ENCODE results near the gene PBRM1. TPM values are rescaled to one million over a fixed set of nuclear protein-coding genes. Genes with fewer than 3 reads are reported as not detected.

PBRM1 gene
- total RNA-seq, 1 donor, result 74.3 TPM

DNA sequence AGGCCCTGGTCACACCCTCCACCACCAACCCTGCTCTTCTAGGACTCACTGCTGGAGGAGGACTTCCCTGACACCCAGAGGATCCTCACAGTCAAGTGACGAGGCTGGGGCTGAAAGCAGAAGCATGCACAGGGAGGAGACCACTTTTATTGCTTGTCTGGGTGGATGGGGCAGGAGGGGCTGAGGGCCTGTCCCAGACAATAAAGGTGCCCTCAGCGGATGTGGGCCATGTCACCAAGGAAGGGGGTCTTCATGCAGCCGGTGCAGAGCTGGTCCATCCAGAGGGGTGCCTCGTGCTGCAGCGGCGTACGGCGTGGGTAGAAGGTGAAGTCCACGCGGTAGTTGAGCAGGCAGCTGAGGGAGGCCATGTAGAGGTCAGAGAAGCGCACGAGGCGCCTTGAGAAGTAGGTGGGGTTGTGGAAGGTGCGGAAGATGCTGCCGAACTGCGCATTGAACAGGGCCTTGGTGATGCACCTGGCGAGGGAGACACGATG, 161.4 kb downstream of the PBRM1 start:
- TF ChIP-seq, protein P1, sequence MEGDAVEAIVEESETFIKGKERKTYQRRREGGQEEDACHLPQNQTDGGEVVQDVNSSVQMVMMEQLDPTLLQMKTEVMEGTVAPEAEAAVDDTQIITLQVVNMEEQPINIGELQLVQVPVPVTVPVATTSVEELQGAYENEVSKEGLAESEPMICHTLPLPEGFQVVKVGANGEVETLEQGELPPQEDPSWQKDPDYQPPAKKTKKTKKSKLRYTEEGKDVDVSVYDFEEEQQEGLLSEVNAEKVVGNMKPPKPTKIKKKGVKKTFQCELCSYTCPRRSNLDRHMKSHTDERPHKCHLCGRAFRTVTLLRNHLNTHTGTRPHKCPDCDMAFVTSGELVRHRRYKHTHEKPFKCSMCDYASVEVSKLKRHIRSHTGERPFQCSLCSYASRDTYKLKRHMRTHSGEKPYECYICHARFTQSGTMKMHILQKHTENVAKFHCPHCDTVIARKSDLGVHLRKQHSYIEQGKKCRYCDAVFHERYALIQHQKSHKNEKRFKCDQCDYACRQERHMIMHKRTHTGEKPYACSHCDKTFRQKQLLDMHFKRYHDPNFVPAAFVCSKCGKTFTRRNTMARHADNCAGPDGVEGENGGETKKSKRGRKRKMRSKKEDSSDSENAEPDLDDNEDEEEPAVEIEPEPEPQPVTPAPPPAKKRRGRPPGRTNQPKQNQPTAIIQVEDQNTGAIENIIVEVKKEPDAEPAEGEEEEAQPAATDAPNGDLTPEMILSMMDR (IDR thresholded peaks at IDR 0.05; ENCODE audit: insufficient read depth, low read depth, low read length), result no peak
- no peak overlapping the region for H3K4me3 ChIP-seq (ENCODE audit: low read depth, low read length)
- no peak for DNase-seq (ENCODE audit: low read depth)

DNA sequence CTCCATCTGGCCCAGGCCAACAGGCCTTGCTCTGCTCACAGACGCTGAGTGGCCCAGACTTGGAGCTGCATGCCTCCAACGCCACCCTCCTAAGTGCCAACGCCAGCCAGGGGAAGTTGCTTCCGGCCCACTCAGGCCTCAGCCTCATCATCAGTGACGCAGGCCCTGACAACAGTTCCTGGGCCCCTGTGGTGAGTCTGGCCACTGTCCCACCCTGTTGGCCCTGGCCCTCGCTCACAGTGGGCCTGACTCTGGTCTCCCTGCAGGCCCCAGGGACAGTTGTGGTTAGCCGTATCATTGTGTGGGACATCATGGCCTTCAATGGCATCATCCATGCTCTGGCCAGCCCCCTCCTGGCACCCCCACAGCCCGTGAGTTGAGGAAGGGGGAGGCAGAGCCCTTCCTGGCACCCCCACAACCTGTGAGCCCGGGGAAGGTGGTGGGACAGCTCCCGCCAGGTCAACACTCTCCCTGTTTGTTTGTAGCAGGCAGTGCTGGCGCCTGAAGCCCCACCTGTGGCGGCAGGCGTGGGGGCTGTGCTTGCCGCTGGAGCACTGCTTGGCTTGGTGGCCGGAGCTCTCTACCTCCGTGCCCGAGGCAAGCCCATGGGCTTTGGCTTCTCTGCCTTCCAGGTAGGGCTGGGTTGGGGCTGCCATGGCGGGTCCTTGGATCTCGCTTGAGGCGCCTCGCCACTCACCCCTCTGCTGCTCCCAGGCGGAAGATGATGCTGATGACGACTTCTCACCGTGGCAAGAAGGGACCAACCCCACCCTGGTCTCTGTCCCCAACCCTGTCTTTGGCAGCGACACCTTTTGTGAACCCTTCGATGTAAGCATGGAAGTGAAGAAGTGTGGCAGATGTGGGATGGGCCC, 162.1 kb downstream of the PBRM1 start:
- TF ChIP-seq, protein P1 (IDR thresholded peaks at IDR 0.05; ENCODE audit: insufficient read depth, low read depth, low read length), result no peak
- H3K4me3 ChIP-seq (ENCODE audit: low read depth, low read length), result no peak overlapping the region
- no peak for DNase-seq (ENCODE audit: low read depth)

DNA sequence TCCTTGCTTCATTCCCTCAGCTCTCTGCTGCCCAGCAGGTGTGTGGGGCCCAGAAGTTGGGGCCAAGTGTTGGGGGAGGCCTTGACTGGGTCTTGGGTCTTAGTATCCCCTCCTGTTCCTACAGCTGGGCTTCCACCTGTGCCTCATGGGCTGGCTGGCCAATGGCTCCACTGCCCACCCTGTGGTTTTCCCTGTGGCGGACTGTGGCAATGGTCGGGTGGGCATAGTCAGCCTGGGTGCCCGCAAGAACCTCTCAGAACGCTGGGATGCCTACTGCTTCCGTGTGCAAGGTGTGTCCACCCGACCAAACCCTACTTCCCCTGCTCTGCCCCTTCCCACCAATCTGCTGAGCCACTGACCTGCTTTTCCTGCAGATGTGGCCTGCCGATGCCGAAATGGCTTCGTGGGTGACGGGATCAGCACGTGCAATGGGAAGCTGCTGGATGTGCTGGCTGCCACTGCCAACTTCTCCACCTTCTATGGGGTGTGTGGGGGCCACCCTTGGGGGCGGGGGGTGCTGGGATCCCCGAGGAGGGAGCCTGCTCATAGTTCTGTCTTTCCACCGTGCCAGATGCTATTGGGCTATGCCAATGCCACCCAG, 163.0 kb downstream of the PBRM1 start:
- DNase-seq (ENCODE audit: low read depth), result no peak
- TF ChIP-seq, protein P1 (IDR thresholded peaks at IDR 0.05; ENCODE audit: insufficient read depth, low read depth, low read length), result no peak
- H3K4me3 ChIP-seq (ENCODE audit: low read depth, low read length), result no peak overlapping the region

DNA sequence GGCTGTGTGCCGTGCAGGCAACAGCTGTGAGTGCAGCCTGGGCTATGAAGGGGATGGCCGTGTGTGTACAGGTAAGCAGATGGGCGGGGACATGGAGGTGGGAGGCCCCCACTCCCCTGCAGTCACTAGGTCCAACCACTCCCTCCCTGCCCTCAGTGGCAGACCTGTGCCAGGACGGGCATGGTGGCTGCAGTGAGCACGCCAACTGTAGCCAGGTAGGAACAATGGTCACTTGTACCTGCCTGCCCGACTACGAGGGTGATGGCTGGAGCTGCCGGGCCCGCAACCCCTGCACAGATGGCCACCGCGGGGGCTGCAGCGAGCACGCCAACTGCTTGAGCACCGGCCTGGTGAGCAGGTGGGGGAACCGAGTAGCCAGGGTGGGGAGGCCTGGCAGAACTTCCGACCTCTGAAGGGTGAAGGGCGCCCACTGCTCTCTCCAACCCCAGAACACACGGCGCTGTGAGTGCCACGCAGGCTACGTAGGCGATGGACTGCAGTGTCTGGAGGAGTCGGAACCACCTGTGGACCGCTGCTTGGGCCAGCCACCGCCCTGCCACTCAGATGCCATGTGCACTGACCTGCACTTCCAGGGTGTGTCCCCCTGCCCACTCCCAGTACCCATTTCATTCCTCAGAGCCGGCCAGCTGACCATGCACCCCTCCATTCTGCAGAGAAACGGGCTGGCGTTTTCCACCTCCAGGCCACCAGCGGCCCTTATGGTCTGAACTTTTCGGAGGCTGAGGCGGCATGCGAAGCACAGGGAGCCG, 163.6 kb downstream of the PBRM1 start:
- TF ChIP-seq, protein P1 (IDR thresholded peaks at IDR 0.05; ENCODE audit: insufficient read depth, low read depth, low read length), result no peak
- H3K4me3 ChIP-seq (ENCODE audit: low read depth, low read length), result no peak overlapping the region
- no peak for DNase-seq (ENCODE audit: low read depth)

DNA sequence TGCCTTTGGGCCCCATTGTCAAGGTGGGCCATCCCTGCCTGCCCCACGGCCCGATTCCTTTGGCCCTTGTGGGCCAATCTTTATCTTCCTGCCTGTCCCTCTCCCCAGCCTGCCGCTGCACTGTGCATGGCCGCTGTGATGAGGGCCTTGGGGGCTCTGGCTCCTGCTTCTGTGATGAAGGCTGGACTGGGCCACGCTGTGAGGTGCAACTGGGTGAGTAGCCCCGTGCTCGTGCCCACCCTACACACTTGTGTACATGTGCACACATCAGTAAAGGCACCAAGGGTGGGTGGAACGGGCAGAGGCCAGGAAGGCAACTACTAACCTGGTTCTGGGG, 164.3 kb downstream of the PBRM1 start:
- no peak for DNase-seq (ENCODE audit: low read depth)
- TF ChIP-seq, protein P1 (IDR thresholded peaks at IDR 0.05; ENCODE audit: insufficient read depth, low read depth, low read length), result no peak

DNA sequence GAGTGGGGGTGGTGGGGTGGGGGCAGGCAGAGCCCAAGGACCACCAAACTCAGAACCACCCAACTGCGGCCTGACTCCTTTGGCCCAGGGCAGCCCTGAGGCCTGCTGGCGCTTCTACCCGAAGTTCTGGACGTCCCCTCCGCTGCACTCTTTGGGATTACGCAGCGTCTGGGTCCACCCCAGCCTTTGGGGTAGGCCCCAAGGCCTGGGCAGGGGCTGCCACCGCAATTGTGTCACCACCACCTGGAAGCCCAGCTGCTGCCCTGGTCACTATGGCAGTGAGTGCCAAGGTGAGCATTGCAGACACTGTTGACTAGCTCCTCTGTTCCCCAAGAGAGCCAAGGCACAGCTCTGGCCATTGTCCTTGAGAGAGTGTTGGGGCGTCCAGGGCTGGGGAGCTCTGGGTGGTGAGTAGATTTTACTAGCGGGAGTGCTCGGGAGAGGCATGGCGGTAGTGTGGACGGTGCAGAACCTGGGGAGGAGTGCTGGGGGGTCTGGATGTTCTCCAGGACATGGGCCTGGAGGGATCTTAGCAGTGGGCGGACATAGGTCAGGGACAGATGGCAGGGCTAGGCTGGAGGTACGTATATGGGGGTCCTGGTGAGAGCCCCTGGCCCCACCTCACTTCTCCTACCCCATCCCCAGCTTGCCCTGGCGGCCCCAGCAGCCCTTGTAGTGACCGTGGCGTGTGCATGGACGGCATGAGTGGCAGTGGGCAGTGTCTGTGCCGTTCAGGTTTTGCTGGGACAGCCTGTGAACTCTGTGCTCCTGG, 164.8 kb downstream of the PBRM1 start:
- TF ChIP-seq, protein P1 (IDR thresholded peaks at IDR 0.05; ENCODE audit: insufficient read depth, low read depth, low read length), result no peak
- no peak for DNase-seq (ENCODE audit: low read depth)
- H3K4me3 ChIP-seq (ENCODE audit: low read depth, low read length), result no peak overlapping the region

More for the DNA sequence above, 164.3 kb downstream of the PBRM1 start:
- no peak overlapping the region for H3K4me3 ChIP-seq (ENCODE audit: low read depth, low read length)
